Thyroid gland (tissue), 4 donors: ENCODE measurements around the gene ADAMTS15.
A peak's percentile ranks its signal among the peaks of the same experiment; 100 is the strongest.

Experiments used
- CTCF ChIP-seq, 6 experiments: fragments of 200-600 bp in 3 of 6; fragments of 450-650 bp in 3 of 6; sonication (generic) in 3 of 6; IDR thresholded peaks; one replicate each; pipeline ENCODE4 v1.5.1; 2016 to 2019; ENCODE audit warnings: antibody characterized with exemption in 6 of 6, mild to moderate bottlenecking in 2 of 6, inconsistent platforms in 1 of 6, moderate library complexity in 1 of 6
- POLR2A ChIP-seq, 2 donors: fragments of 450-650 bp; IDR thresholded peaks; one replicate each; pipeline ENCODE4 v1.6.1; 2017; ENCODE audit warnings: antibody characterized with exemption in 2 of 2, mild to moderate bottlenecking in 2 of 2, moderate library complexity in 1 of 2

DNA sequence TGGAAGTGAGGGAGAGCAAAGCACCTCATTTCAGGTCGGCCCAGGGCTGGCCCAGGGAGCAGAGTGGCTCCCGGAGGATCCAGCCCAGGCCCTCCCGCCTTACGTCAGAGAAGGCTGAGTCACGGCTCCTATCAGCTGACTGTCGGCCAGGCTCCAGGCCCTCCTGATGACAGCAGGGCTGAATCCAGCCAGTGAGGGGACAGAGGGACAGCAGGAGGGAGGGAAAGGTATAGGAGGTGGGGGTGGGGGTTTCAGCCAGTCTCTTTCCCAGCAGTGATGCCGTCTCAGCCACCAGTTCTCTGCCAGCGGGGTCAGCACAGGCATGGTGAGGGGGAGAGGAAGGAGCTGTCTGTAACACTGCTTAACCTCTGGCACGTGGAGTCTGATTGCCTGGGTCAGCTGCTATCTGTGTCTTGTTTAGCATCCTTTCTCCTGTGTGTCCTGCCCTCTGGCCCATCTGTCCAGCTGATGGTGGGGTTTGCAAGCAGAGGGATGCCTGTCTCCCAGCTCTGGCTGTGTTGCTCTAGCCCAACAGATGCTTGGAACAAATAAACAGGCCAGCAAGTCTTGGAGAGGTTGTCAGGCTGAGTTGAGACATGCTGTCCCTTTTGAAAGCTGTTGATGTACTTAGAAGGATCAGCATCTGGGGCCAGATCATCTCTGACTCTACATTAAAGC is 74.0 kb downstream of the ADAMTS15 start:
- no peak for TF ChIP-seq CTCF (IDR thresholded peaks at IDR 0.05)
- peak; percentile 37 to 47 for TF ChIP-seq POLR2A (IDR thresholded peaks at IDR 0.05)
